ENCODE data around the gene OR56A3.

DNA sequence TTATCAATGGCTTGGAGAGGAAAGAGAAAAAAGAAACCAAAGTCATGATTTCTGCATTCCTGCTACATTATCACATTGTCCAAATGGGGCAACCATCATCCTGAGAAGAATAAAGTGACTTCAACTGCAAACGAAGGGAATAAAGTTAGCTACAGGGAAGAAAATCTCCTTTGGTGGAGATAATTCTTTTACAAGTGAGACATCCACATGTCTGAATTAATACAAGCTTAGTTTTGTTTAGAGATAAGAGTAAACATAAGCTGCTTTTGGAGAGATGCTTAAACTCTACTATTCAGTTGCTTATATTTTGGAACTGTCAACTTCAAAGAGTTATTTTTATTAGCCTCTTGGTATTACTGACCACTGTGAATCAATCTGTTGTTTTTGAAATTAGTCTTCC is 44.8 kb downstream of the OR56A3 start, which contains the start of gene OR52L1:
- no peak for TF ChIP-seq GATAD2B (conservative IDR thresholded peaks at IDR 0.05; ENCODE audit: low read depth)
- no peak for TF ChIP-seq FOXM1 (IDR thresholded peaks at IDR 0.05; ENCODE audit: low read depth, low read length)
- TF ChIP-seq FOS (IDR thresholded peaks at IDR 0.05; ENCODE audit: borderline replicate concordance, extremely low read depth, insufficient read length) = no peak

All from GM12878 (cell line).